ENCODE results near the gene GRM7.

Gene GRM7

GRCh38 chr3:7082244-7082643 lies 221.3 kb downstream of the GRM7 start:
- no peak for DNase-seq (ENCODE audit: low read depth)
- in situ Hi-C loops (cut with HindIII; ENCODE audit: low sequenced_read_pairs), result no loop called here

GRCh38 chr3:7086417-7086816 lies 225.5 kb downstream of the GRM7 start:
- no peak for DNase-seq (ENCODE audit: low read depth)
- in situ Hi-C loops (cut with HindIII; ENCODE audit: low sequenced_read_pairs), result no loop called here
- no peak overlapping the region for H3K4me3 ChIP-seq (ENCODE audit: low read depth, low read length)
- no peak for TF ChIP-seq CTCF (IDR thresholded peaks at IDR 0.05; ENCODE audit: low read depth, low read length, missing control alignments)

More at GRCh38 chr3:7082244-7082643, 221.3 kb downstream of the GRM7 start:
- no peak overlapping the region for H3K4me3 ChIP-seq (ENCODE audit: low read depth, low read length)
- no peak for TF ChIP-seq CTCF (IDR thresholded peaks at IDR 0.05; ENCODE audit: low read depth, low read length, missing control alignments)

- no peak for TF ChIP-seq CTCF (IDR thresholded peaks at IDR 0.05; ENCODE audit: low read depth, low read length, missing control alignments)
- peak; percentile 37 for DNase-seq (ENCODE audit: low read depth)
- no peak overlapping the region for H3K4me3 ChIP-seq (ENCODE audit: low read depth, low read length)
- in situ Hi-C loops (cut with HindIII; ENCODE audit: low sequenced_read_pairs), result no loop called here
Observed at GRCh38 chr3:7095116-7095515, 234.2 kb downstream of the GRM7 start.

GRCh38 chr3:7100136-7100535 lies 239.2 kb downstream of the GRM7 start:
- in situ Hi-C loops (cut with HindIII; ENCODE audit: low sequenced_read_pairs), result no loop called here
- TF ChIP-seq CTCF (IDR thresholded peaks at IDR 0.05; ENCODE audit: low read depth, low read length, missing control alignments), result no peak
- no peak overlapping the region for H3K4me3 ChIP-seq (ENCODE audit: low read depth, low read length)
- no peak for DNase-seq (ENCODE audit: low read depth)

- no peak overlapping the region for H3K4me3 ChIP-seq (ENCODE audit: low read depth, low read length)
- in situ Hi-C loops (cut with HindIII; ENCODE audit: low sequenced_read_pairs), result no loop called here
- no peak for TF ChIP-seq CTCF (IDR thresholded peaks at IDR 0.05; ENCODE audit: low read depth, low read length, missing control alignments)
- no peak for DNase-seq (ENCODE audit: low read depth)
Observed at GRCh38 chr3:7106635-7107034, 245.7 kb downstream of the GRM7 start.

- DNase-seq (ENCODE audit: low read depth), result no peak
- in situ Hi-C loops (cut with HindIII; ENCODE audit: low sequenced_read_pairs), result no loop called here
- TF ChIP-seq CTCF (IDR thresholded peaks at IDR 0.05; ENCODE audit: low read depth, low read length, missing control alignments), result no peak
- no peak overlapping the region for H3K4me3 ChIP-seq (ENCODE audit: low read depth, low read length)
Observed at GRCh38 chr3:7112523-7113056, 251.7 kb downstream of the GRM7 start.
